Measurements from ENCODE around the gene LIMK2. TPM values are rescaled to one million over a fixed set of nuclear protein-coding genes. Genes with fewer than 3 reads are reported as not detected.

The LIMK2 gene
- total RNA-seq, 1 experiment from 2014 or later: 126 TPM

DNA sequence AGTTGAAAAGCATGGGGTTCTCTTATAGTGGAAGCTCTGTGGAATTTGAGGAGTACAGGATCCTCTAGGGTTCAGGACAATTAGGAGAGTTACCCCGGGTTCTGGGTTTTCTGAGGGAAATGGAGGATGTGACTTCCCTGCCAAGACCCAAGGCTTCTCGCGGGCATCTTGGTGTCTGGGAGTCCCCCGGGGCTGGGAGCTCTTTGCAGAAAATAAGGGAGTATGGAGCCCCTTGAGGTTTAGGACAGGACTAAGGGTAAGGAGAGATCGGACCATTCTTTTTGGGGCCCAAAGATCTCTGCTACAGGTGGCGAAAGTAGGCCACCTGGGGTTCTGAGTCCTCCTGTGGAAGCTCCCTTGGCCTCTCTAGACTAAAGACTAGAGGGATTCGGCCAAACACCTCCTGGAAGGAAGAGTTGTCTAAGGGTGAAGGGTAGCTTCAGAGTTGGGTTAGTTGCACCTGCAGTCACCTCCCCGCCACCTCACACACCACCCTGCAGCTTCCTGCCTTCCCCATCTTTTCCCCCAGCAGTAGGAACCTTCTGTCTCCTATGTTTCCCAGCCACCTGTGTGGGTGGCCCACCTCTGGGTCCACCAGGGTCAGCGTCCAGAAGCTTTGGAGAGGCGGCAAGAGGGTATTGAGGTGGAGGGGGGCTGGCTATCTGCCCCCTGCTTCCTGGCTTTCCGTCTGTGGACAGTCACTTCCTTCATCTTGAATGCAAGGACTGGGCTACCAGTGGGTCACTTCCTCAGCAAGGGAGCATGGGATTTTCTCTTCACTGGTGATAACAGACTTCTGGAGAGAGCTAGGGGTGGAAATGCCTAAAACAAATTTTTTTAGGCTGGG lies 908 bp downstream of the LIMK2 start:
- DNase-seq (ENCODE audit: unreplicated experiment): no peak
- H3K36me3 Mint-ChIP-seq (ENCODE audit: insufficient read depth, unreplicated experiment): peaks cover 15% of the 10 kb centered on the region
- CTCF ChIA-PET: interaction anchor here (0.6 to 5.3 kb wide), 31 partner anchors 8 to 134 kb away, joined by 3 to 55 read pairs (median 4); partner anchors contain the start of gene SELENOM
- H3K4me3 Mint-ChIP-seq (ENCODE audit: unreplicated experiment): peak overlapping the region; percentile 87
- H3K27me3 Mint-ChIP-seq (ENCODE audit: insufficient read depth, unreplicated experiment): no peaks in the 10 kb centered on the region
- POLR2A ChIA-PET: interaction anchor here (0.6 to 3.4 kb wide), 21 partner anchors 10 to 1614 kb away, joined by 3 to 24 read pairs (median 6); partner anchors contain the start of genes PIK3IP1, RNF185 and SMTN
- TF ChIP-seq, protein P1, sequence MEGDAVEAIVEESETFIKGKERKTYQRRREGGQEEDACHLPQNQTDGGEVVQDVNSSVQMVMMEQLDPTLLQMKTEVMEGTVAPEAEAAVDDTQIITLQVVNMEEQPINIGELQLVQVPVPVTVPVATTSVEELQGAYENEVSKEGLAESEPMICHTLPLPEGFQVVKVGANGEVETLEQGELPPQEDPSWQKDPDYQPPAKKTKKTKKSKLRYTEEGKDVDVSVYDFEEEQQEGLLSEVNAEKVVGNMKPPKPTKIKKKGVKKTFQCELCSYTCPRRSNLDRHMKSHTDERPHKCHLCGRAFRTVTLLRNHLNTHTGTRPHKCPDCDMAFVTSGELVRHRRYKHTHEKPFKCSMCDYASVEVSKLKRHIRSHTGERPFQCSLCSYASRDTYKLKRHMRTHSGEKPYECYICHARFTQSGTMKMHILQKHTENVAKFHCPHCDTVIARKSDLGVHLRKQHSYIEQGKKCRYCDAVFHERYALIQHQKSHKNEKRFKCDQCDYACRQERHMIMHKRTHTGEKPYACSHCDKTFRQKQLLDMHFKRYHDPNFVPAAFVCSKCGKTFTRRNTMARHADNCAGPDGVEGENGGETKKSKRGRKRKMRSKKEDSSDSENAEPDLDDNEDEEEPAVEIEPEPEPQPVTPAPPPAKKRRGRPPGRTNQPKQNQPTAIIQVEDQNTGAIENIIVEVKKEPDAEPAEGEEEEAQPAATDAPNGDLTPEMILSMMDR (IDR thresholded peaks at IDR 0.05; ENCODE audit: unreplicated experiment): no peak
- peak overlapping the region; percentile 82 for H3K27ac Mint-ChIP-seq (ENCODE audit: low read depth, unreplicated experiment)
- no peaks in the 10 kb centered on the region for H3K9me3 Mint-ChIP-seq (ENCODE audit: unreplicated experiment)
- intact Hi-C loops (cut with micrococcal nuclease): loop anchor here (1.0 to 2.0 kb wide), 4 partner anchors 41 to 100 kb away; partner anchors contain the start of gene RNF185
- TSS peak; percentile 25 for BruUV-seq (replicated peaks)
- peaks cover 18% of the 10 kb centered on the region for H3K4me1 Mint-ChIP-seq (ENCODE audit: insufficient read depth, unreplicated experiment)

DNA sequence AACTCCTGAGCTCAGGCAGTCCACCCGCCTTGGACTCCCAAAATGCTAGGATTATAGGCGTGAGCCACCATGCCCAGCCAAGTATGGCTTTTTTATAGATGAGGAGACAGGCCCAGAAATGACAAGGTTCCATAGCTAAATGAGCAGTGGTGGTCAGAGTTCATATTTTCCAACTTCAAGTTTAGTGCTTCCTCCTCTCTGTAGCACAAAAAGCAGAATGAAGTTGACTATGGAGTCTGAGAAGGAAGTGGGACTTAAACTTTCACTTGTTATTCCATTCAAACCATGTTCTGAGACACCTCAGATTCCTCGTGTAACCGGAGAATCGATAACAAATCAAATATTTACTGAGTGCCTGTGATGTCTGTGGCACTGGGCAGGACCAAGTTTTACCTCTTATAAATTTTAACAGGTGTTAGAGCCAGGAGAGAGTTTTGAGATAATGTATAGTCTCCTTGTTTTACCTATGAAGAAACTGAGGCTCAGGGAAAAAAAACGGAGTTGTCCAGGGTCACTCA lies 3.0 kb downstream of the LIMK2 start:
- TF ChIP-seq, protein P1 (IDR thresholded peaks at IDR 0.05; ENCODE audit: unreplicated experiment): no peak
- no peak overlapping the region for H3K4me3 Mint-ChIP-seq (ENCODE audit: unreplicated experiment)
- H3K27me3 Mint-ChIP-seq (ENCODE audit: insufficient read depth, unreplicated experiment): no peaks in the 10 kb centered on the region
- no peaks in the 10 kb centered on the region for H3K9me3 Mint-ChIP-seq (ENCODE audit: unreplicated experiment)
- peaks cover 5% of the 10 kb centered on the region for H3K36me3 Mint-ChIP-seq (ENCODE audit: insufficient read depth, unreplicated experiment)
- ChIA-PET POLR2A (interaction anchor here (2.6 kb wide), 1 partner anchor 36 kb away, joined by 16 read pairs; no protein-coding TSS in a partner anchor), CTCF (interaction anchor here (5.3 kb wide), 1 partner anchor 16 kb away, joined by 55 read pairs; no protein-coding TSS in a partner anchor)
- no peak for DNase-seq (ENCODE audit: unreplicated experiment)
- intact Hi-C loops (cut with micrococcal nuclease): no loop called here
- peaks cover 30% of the 10 kb centered on the region for H3K4me1 Mint-ChIP-seq (ENCODE audit: insufficient read depth, unreplicated experiment)
- no peak overlapping the region for H3K27ac Mint-ChIP-seq (ENCODE audit: low read depth, unreplicated experiment)
- BruUV-seq (replicated peaks): no TSS peak

DNA sequence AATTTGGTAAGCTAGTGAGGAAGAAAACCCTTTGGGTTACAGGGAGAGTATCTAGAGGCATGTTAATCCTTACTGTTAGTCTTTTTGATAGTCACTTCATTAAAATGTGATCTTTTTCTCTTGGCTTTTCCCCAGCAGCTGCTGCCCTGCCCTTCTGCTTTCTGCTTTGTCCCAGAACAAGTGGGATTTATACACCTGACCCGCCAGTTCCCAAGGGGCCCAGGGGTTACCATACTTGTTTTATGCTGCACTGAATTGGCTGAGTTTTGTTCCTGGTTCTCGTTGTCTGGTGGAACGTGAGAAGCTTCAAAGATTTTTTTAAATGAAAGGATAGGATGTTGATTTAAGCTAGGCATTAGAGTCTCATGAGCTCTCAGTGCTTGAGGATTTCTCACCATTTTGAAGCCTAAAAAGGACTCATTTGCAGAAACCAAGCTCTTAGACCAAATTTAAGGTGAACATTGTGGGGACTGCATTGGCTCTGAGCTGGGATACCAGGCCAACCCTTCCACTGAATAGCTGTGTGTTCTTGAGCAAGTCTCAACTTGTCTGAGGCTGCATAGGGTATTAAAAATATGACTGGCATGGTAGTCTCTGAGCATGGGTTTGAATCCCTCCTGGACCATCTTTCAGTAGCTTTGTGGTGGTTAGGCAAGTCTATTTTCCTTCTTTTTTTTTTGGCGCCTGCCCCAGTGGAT lies 6.6 kb downstream of the LIMK2 start:
- Mint-ChIP-seq H3K9me3 (ENCODE audit: unreplicated experiment) (no peaks in the 10 kb centered on the region), H3K27ac (ENCODE audit: low read depth, unreplicated experiment) (peak overlapping the region; percentile 94), H3K4me1 (ENCODE audit: insufficient read depth, unreplicated experiment) (peaks cover 16% of the 10 kb centered on the region), H3K27me3 (ENCODE audit: insufficient read depth, unreplicated experiment) (no peaks in the 10 kb centered on the region), H3K36me3 (ENCODE audit: insufficient read depth, unreplicated experiment) (peaks cover 14% of the 10 kb centered on the region), H3K4me3 (ENCODE audit: unreplicated experiment) (no peak overlapping the region)
- no TSS peak for BruUV-seq (replicated peaks)
- DNase-seq (ENCODE audit: unreplicated experiment): peak; percentile 39
- CTCF ChIA-PET: interaction anchor here (0.7 to 4.8 kb wide), 15 partner anchors 11 to 265 kb away, joined by 3 to 49 read pairs (median 4); partner anchors contain the start of genes RNF185 and SELENOM
- intact Hi-C loops (cut with micrococcal nuclease): no loop called here
- TF ChIP-seq, protein P1 (IDR thresholded peaks at IDR 0.05; ENCODE audit: unreplicated experiment): no peak
- POLR2A ChIA-PET: interaction anchor here (0.5 to 3.1 kb wide), 19 partner anchors 10 to 250 kb away, joined by 3 to 30 read pairs (median 5); partner anchors contain the start of genes MORC2, RNF185, SELENOM and TUG1

All from MCF 10A (cell line).